ENCODE data around the gene C2CD2.

DNA sequence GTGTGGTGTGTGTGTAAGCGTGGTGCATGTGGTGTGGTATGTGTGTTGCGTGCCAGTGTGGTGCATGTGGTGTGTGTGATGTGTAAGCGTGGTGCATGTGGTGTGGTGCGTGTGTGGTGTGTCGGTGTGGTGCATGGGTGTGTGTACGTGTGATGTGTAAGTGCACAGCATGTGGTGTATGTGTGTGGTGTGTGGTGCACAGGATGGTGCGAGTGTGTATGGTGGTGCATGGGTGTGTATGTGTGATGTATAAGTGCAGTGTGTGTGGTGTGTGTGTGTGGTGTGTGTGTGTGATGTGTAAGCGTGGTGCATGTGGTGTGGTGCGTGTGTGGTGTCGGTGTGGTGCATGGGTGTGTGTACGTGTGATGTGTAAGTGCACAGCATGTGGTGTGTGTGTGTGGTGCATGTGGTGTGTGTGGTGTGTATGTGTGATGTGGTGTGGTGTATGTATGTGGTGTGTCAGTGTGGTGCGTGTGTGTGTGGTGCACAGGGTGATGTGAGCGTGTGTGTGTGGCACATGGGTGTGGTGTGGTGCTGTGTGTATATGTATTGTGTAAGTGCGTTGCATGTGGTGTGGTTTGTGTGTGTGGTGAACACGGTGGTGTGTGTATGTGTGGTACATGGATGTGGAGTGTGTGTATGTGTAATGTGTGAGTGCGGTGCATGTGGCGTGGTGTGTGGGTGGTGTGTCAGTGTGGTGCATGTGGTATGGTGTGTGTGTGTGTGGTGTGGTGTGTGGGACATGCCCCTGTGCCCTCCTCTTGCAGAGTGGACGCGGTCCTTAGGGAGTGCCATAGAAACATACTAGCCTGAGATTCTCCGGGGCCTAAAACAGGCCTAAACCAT, 1.1 kb upstream of the C2CD2 start:
- TF ChIP-seq, protein P1, sequence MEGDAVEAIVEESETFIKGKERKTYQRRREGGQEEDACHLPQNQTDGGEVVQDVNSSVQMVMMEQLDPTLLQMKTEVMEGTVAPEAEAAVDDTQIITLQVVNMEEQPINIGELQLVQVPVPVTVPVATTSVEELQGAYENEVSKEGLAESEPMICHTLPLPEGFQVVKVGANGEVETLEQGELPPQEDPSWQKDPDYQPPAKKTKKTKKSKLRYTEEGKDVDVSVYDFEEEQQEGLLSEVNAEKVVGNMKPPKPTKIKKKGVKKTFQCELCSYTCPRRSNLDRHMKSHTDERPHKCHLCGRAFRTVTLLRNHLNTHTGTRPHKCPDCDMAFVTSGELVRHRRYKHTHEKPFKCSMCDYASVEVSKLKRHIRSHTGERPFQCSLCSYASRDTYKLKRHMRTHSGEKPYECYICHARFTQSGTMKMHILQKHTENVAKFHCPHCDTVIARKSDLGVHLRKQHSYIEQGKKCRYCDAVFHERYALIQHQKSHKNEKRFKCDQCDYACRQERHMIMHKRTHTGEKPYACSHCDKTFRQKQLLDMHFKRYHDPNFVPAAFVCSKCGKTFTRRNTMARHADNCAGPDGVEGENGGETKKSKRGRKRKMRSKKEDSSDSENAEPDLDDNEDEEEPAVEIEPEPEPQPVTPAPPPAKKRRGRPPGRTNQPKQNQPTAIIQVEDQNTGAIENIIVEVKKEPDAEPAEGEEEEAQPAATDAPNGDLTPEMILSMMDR (conservative IDR thresholded peaks at IDR 0.05; ENCODE audit: low read length), result no peak
- no peak for TF ChIP-seq EZH2phosphoT487 (IDR thresholded peaks at IDR 0.05; ENCODE audit: borderline replicate concordance)
